OCI-LY7 (cell line): Measurements from ENCODE around the gene GRID1. TPM values are rescaled to one million over a fixed set of nuclear protein-coding genes. Genes with fewer than 3 reads are reported as not detected.

Experiments
- BruUV-seq: library from RNA; stranded (reverse); fragments of 400-500 nt; replicated peaks from 2 replicates; lab custom pipeline; 2021; lab: Mats Ljungman, UMichigan
- CTCF ChIA-PET: fragments of 300-600 bp; sonication (Branson Sonifier 250); formaldehyde crosslinking; loops from one replicate; lab custom pipeline; 2022; ENCODE audit warnings: antibody characterized with exemption; ENCODE audit not compliant: unreplicated experiment; lab: Charles Lee
- POLR2A ChIA-PET: fragments of 300-600 bp; sonication (Branson Sonifier 250); formaldehyde crosslinking; loops from one replicate; lab custom pipeline; 2022; ENCODE audit warnings: antibody characterized with exemption; lab: Charles Lee
- DNase-seq: peaks from one replicate; pipeline ENCODE4 v3.0.0-alpha.2; 2015; ENCODE audit warnings: low spot score
- H2AFZ ChIP-seq: fragments of 200-600 bp; sonication (generic), shearing (Covaris generic); 2 replicates; pipeline ENCODE4 v1.6.1; 2014; ENCODE audit warnings: mild to moderate bottlenecking, antibody characterized with exemption, low read length, moderate library complexity
- H3K27ac ChIP-seq: fragments of 200-600 bp; sonication (generic); 2 replicates; pipeline ENCODE4 v1.5.1; 2014; ENCODE audit warnings: mixed run types, low read depth, mild to moderate bottlenecking, moderate library complexity, low read length, inconsistent platforms; ENCODE audit not compliant: poor library complexity, severe bottlenecking
- H3K36me3 ChIP-seq: fragments of 200-600 bp; sonication (generic); 2 replicates; pipeline ENCODE4 v1.6.1; 2014; ENCODE audit warnings: mild to moderate bottlenecking, antibody characterized with exemption, low read length, moderate library complexity, mixed read lengths; ENCODE audit not compliant: insufficient read depth
- H3K4me1 ChIP-seq: fragments of 200-600 bp; sonication (generic); 2 replicates; pipeline ENCODE4 v1.5.1; 2014; ENCODE audit warnings: mild to moderate bottlenecking, low read length; ENCODE audit not compliant: insufficient read depth, poor library complexity, severe bottlenecking
- H3K4me2 ChIP-seq: fragments of 200-600 bp; sonication (generic); 2 replicates; pipeline ENCODE4 v1.6.1; 2014; ENCODE audit warnings: mild to moderate bottlenecking, low read length
- H3K4me3 ChIP-seq: fragments of 200-600 bp; sonication (generic); 2 replicates; pipeline ENCODE4 v1.5.1; 2014; ENCODE audit warnings: mild to moderate bottlenecking, low read depth, low read length; ENCODE audit not compliant: poor library complexity, severe bottlenecking
- H3K79me2 ChIP-seq: fragments of 200-600 bp; sonication (generic); 2 replicates; pipeline ENCODE4 v1.6.1; 2016; ENCODE audit warnings: low read depth, mild to moderate bottlenecking, low read length, moderate library complexity, mixed read lengths; ENCODE audit not compliant: insufficient read depth
- H3K9me2 ChIP-seq: fragments of 200-600 bp; sonication (generic); 2 replicates; pipeline ENCODE4 v1.6.1; 2016; ENCODE audit warnings: mild to moderate bottlenecking, low read length, mixed read lengths; ENCODE audit not compliant: insufficient read depth
- H3K9me3 ChIP-seq: fragments of 200-600 bp; sonication (generic); 2 replicates; pipeline ENCODE4 v1.6.1; 2014; ENCODE audit warnings: mild to moderate bottlenecking, mixed run types, low read length, mixed read lengths
- H4K20me1 ChIP-seq: fragments of 200-600 bp; sonication (generic); 2 replicates; pipeline ENCODE4 v1.6.1; 2014; ENCODE audit warnings: mild to moderate bottlenecking, antibody characterized with exemption, low read length, moderate library complexity, mixed read lengths; ENCODE audit not compliant: insufficient read depth
- CTCF ChIP-seq: fragments of 200-600 bp; sonication (generic); conservative IDR thresholded peaks from 2 replicates; pipeline ENCODE4 v1.5.1; 2014; ENCODE audit warnings: mild to moderate bottlenecking, antibody characterized with exemption, low read length, moderate library complexity, mixed read lengths
- EZH2phosphoT487 ChIP-seq: fragments of 200-600 bp; sonication (generic); IDR thresholded peaks from 2 replicates; pipeline ENCODE4 v1.6.1; 2018; ENCODE audit warnings: low read depth, borderline replicate concordance, mild to moderate bottlenecking, mixed run types, antibody characterized with exemption, low read length, moderate library complexity, mixed read lengths
- intact Hi-C: fragments of 100-400 bp; cut with micrococcal nuclease; formaldehyde crosslinking; loops from one replicate; pipeline ENCODE4 v1.10.0; 2022; ENCODE audit not compliant: unreplicated experiment
- total RNA-seq, 2 experiments: library from RNA; depleted of rRNA in 1 of 2; stranded (reverse); fragments of >200 nt in 1 of 2; shearing (Covaris generic) in 1 of 2; gene quantifications; 2 replicates each; pipeline ENCODE4 v1.2.3, GENCODE V29; 2014 to 2022

GRID1 gene
- total RNA-seq, 2 experiments from 2014 or later, result 1.6 to 3.7 TPM

- no peaks in the 10 kb centered on the region for H3K4me1 ChIP-seq
- intact Hi-C loops, result no loop called here
- no peaks in the 10 kb centered on the region for H3K79me2 ChIP-seq
- H3K27ac ChIP-seq, result no peak overlapping the region
- H3K4me3 ChIP-seq, result no peak overlapping the region
- no peaks in the 10 kb centered on the region for H3K36me3 ChIP-seq
- no TSS peak for BruUV-seq
- H3K9me2 ChIP-seq, result no peaks in the 10 kb centered on the region
- no peak for DNase-seq
- CTCF ChIA-PET, result no interaction called here
- TF ChIP-seq EZH2phosphoT487, result no peak
- no peak for TF ChIP-seq CTCF
- no peaks in the 10 kb centered on the region for H4K20me1 ChIP-seq
- H2AFZ ChIP-seq, result no peak overlapping the region
- POLR2A ChIA-PET, result no interaction called here
- H3K9me3 ChIP-seq, result no peaks in the 10 kb centered on the region
- no peak overlapping the region for H3K4me2 ChIP-seq
Observed at GRCh38 chr10:86004337-86004736, 362.3 kb downstream of the GRID1 start.

DNA sequence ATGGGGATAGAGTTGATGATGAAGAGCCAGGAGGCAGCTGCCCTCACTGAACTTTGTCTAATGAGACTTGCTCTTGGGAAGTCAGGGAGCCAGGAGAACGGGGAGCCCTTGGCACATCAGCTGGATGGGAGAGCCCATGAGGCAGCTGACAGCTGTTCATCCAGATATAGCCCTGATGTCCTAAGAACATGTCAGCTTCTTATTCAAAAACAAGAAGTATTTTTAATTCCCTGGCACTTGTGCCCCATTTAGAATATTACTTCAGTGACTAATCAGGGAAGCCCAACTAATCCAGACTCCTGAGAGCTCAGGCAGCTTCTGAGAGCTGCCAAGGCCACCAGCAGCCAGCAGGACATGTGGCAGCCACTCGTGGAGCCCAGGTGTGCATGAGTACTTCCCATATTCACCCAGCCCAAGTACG lies 363.4 kb downstream of the GRID1 start:
- no peaks in the 10 kb centered on the region for H3K9me2 ChIP-seq
- no peak overlapping the region for H3K4me2 ChIP-seq
- no peaks in the 10 kb centered on the region for H3K36me3 ChIP-seq
- no TSS peak for BruUV-seq
- no peaks in the 10 kb centered on the region for H3K4me1 ChIP-seq
- POLR2A ChIA-PET, result no interaction called here
- no peak for TF ChIP-seq CTCF
- no peak for TF ChIP-seq EZH2phosphoT487
- no peak for DNase-seq
- no peak overlapping the region for H2AFZ ChIP-seq
- H3K9me3 ChIP-seq, result no peaks in the 10 kb centered on the region
- no peak overlapping the region for H3K27ac ChIP-seq
- no peak overlapping the region for H3K4me3 ChIP-seq
- H4K20me1 ChIP-seq, result no peaks in the 10 kb centered on the region
- H3K79me2 ChIP-seq, result no peaks in the 10 kb centered on the region
- CTCF ChIA-PET, result no interaction called here
- intact Hi-C loops, result no loop called here

DNA sequence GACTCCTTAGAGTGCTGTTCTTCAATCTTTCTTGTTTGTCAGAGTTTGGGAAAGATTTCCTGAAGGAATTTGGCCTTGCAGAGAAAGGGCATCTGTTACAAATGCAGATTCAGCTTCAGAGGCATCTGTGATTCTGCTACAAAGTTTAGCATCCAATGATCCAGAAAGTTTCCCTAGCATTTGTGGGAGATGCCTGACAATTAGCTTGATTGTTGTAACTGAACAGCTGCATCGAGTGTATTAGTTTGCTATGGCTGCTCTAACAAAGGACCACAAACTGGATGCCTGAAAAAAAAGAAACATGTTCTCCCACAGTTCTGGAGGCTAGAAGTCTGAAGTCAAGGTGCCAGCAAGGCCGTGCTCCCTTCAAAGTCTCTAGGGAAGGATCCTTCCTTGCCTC lies 365.1 kb downstream of the GRID1 start:
- Histone ChIP-seq H4K20me1 (no peaks in the 10 kb centered on the region), H3K9me2 (no peaks in the 10 kb centered on the region), H3K4me1 (no peaks in the 10 kb centered on the region), H2AFZ (no peak overlapping the region), H3K4me3 (no peak overlapping the region), H3K4me2 (no peak overlapping the region), H3K9me3 (0 out of 2 replicates have a peak, but pooled peaks cover 3% of the 10 kb centered on the region), H3K27ac (no peak overlapping the region), H3K79me2 (no peaks in the 10 kb centered on the region), H3K36me3 (no peaks in the 10 kb centered on the region)
- no peak for DNase-seq
- ChIA-PET CTCF (no interaction called here), POLR2A (interaction anchor here (0.7 to 1.1 kb wide), 2 partner anchors 17 to 46 kb away, joined by 3 read pairs; no protein-coding TSS in a partner anchor)
- intact Hi-C loops, result no loop called here
- BruUV-seq, result no TSS peak
- TF ChIP-seq EZH2phosphoT487 (no peak), CTCF (no peak)
